HEK293 (cell line): ENCODE results near the gene FRY.
A peak's percentile ranks its signal among the peaks of the same experiment; 100 is the strongest.
"Not testable (repeated sequence)": the region's sequence is repeated elsewhere in the genome, so short reads cannot be mapped to it uniquely, and the experiment has no call there.

Experiments
- CTCF ChIA-PET: fragments of 350-600 bp; formaldehyde crosslinking; extraction: SDS; loops from one replicate; lab custom pipeline; 2021; ENCODE audit warnings: antibody characterized with exemption; lab: Yijun Ruan, JAX
- POLR2A ChIA-PET: fragments of 300-600 bp; formaldehyde crosslinking; extraction: SDS; loops from one replicate; lab custom pipeline; 2020; ENCODE audit warnings: antibody characterized with exemption, inconsistent platforms; lab: Yijun Ruan, JAX
- H3K27ac ChIP-seq: fragments of 200-500 bp; sonication (Bioruptor generic); 2 replicates; pipeline ENCODE4 v1.5.1; 2014; ENCODE audit warnings: low read depth, low read length, control low read depth, inconsistent platforms; ENCODE audit errors: extremely low read depth
- H3K36me3 ChIP-seq, 2 experiments: fragments of 200-500 bp in 1 of 2; sonication (Bioruptor generic) in 1 of 2; 1 replicate in 1 of 2; 2 replicates in 1 of 2; pipeline ENCODE4 v1.5.1; 2014 to 2017; ENCODE audit warnings: inconsistent platforms in 2 of 2, low read length in 2 of 2; ENCODE audit not compliant: control insufficient read depth in 2 of 2, insufficient read depth in 1 of 2
- H3K4me1 ChIP-seq: fragments of 200-500 bp; sonication (Bioruptor generic); 2 replicates; pipeline ENCODE4 v1.5.1; 2014; ENCODE audit warnings: mild to moderate bottlenecking, low read length, inconsistent platforms; ENCODE audit not compliant: control insufficient read depth, insufficient read depth
- H3K4me3 ChIP-seq: 2 replicates; pipeline ENCODE4 v1.5.1; 2011; ENCODE audit warnings: low read depth, mild to moderate bottlenecking, control low read depth, low read length, moderate library complexity
- H3K9me3 ChIP-seq: fragments of 200-500 bp; sonication (Bioruptor generic); 2 replicates; pipeline ENCODE4 v1.5.1; 2014; ENCODE audit warnings: low read depth, low read length, inconsistent platforms; ENCODE audit not compliant: control insufficient read depth, insufficient read depth
- FEZF1 ChIP-seq: fragments of 450-650 bp; formaldehyde crosslinking; IDR thresholded peaks from 2 replicates; pipeline ENCODE4 v1.5.1; 2016; ENCODE audit warnings: missing biosample characterization, missing genetic modification characterization
- OSR2 ChIP-seq: fragments of 450-650 bp; formaldehyde crosslinking; IDR thresholded peaks from 2 replicates; pipeline ENCODE4 v1.5.1; 2016; ENCODE audit warnings: missing biosample characterization, missing genetic modification characterization
- SP7 ChIP-seq: fragments of 450-650 bp; formaldehyde crosslinking; IDR thresholded peaks from 2 replicates; pipeline ENCODE4 v1.5.1; 2016; ENCODE audit warnings: missing biosample characterization, missing genetic modification characterization
- WT1 ChIP-seq: fragments of 450-650 bp; formaldehyde crosslinking; IDR thresholded peaks from 2 replicates; pipeline ENCODE4 v1.5.1; 2016; ENCODE audit warnings: missing biosample characterization, missing genetic modification characterization
- ZBTB20 ChIP-seq: fragments of 450-650 bp; formaldehyde crosslinking; IDR thresholded peaks from 2 replicates; pipeline ENCODE4 v1.5.1; 2016; ENCODE audit warnings: missing biosample characterization, missing genetic modification characterization
- ZBTB48 ChIP-seq: fragments of 450-650 bp; formaldehyde crosslinking; IDR thresholded peaks from 2 replicates; pipeline ENCODE4 v1.5.1; 2016; ENCODE audit warnings: missing biosample characterization, missing genetic modification characterization
- ZFP3 ChIP-seq: fragments of 450-650 bp; formaldehyde crosslinking; IDR thresholded peaks from 2 replicates; pipeline ENCODE4 v1.5.1; 2016; ENCODE audit warnings: low read depth, missing biosample characterization, missing genetic modification characterization
- ZFP69B ChIP-seq: fragments of 450-650 bp; formaldehyde crosslinking; IDR thresholded peaks from 2 replicates; pipeline ENCODE4 v1.5.1; 2016; ENCODE audit warnings: missing biosample characterization, missing genetic modification characterization
- ZNF202 ChIP-seq: fragments of 450-650 bp; formaldehyde crosslinking; IDR thresholded peaks from 2 replicates; pipeline ENCODE4 v1.5.1; 2016; ENCODE audit warnings: missing biosample characterization, missing genetic modification characterization, borderline replicate concordance
- ZNF624 ChIP-seq: fragments of 450-650 bp; formaldehyde crosslinking; IDR thresholded peaks from 2 replicates; pipeline ENCODE4 v1.5.1; 2017; ENCODE audit warnings: missing biosample characterization, missing genetic modification characterization
- ZNF830 ChIP-seq: fragments of 450-650 bp; IDR thresholded peaks from 2 replicates; pipeline ENCODE4 v1.5.0; 2018; ENCODE audit warnings: missing biosample characterization, missing genetic modification characterization, low read depth, mild to moderate bottlenecking, moderate library complexity
- ZXDB ChIP-seq: fragments of 450-650 bp; formaldehyde crosslinking; IDR thresholded peaks from 2 replicates; pipeline ENCODE4 v1.5.1; 2016; ENCODE audit warnings: missing biosample characterization, missing genetic modification characterization
- TF ChIP-seq, protein P1 (sequence below): fragments of 450-650 bp; formaldehyde crosslinking; IDR thresholded peaks from 2 replicates; pipeline ENCODE4 v1.5.1; 2016; ENCODE audit warnings: missing biosample characterization, missing genetic modification characterization, borderline replicate concordance
- TF ChIP-seq, protein P2 (sequence below): fragments of 450-650 bp; formaldehyde crosslinking; IDR thresholded peaks from 2 replicates; pipeline ENCODE4 v1.5.1; 2016; ENCODE audit warnings: missing biosample characterization, missing genetic modification characterization

FRY gene

DNA sequence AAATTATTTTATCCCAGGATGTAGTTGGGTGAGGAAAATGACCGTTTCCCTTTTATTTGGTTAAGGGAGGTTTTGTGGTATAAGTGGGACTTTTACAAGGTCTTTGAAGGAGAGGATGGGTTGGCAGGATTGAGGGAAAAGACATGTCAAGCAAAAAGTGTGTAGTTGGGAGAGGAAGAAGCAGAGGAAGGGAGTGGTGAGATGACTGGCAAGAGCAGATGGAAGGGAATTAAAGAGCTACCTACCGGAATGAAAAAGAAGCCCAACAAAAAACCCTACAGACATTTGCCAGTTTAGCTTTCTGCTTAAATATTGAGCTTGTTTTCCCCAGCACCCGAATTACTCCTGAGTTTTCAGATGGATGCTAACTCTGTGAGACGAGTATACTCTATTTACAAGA is 19.6 kb downstream of the FRY start:
- ChIA-PET CTCF (interaction anchor here (0.7 to 1.3 kb wide), 2 partner anchors 9 to 139 kb away, joined by 3 to 4 read pairs; no protein-coding TSS in a partner anchor), POLR2A (no interaction called here)
- no peak for TF ChIP-seq ZNF830 (tag by site-specific recombination)
- TF ChIP-seq, protein P1, sequence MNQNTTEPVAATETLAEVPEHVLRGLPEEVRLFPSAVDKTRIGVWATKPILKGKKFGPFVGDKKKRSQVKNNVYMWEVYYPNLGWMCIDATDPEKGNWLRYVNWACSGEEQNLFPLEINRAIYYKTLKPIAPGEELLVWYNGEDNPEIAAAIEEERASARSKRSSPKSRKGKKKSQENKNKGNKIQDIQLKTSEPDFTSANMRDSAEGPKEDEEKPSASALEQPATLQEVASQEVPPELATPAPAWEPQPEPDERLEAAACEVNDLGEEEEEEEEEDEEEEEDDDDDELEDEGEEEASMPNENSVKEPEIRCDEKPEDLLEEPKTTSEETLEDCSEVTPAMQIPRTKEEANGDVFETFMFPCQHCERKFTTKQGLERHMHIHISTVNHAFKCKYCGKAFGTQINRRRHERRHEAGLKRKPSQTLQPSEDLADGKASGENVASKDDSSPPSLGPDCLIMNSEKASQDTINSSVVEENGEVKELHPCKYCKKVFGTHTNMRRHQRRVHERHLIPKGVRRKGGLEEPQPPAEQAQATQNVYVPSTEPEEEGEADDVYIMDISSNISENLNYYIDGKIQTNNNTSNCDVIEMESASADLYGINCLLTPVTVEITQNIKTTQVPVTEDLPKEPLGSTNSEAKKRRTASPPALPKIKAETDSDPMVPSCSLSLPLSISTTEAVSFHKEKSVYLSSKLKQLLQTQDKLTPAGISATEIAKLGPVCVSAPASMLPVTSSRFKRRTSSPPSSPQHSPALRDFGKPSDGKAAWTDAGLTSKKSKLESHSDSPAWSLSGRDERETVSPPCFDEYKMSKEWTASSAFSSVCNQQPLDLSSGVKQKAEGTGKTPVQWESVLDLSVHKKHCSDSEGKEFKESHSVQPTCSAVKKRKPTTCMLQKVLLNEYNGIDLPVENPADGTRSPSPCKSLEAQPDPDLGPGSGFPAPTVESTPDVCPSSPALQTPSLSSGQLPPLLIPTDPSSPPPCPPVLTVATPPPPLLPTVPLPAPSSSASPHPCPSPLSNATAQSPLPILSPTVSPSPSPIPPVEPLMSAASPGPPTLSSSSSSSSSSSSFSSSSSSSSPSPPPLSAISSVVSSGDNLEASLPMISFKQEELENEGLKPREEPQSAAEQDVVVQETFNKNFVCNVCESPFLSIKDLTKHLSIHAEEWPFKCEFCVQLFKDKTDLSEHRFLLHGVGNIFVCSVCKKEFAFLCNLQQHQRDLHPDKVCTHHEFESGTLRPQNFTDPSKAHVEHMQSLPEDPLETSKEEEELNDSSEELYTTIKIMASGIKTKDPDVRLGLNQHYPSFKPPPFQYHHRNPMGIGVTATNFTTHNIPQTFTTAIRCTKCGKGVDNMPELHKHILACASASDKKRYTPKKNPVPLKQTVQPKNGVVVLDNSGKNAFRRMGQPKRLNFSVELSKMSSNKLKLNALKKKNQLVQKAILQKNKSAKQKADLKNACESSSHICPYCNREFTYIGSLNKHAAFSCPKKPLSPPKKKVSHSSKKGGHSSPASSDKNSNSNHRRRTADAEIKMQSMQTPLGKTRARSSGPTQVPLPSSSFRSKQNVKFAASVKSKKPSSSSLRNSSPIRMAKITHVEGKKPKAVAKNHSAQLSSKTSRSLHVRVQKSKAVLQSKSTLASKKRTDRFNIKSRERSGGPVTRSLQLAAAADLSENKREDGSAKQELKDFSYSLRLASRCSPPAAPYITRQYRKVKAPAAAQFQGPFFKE (tag by site-specific recombination), result no peak
- TF ChIP-seq ZNF624 (tag by site-specific recombination), result no peak
- TF ChIP-seq, protein P2, sequence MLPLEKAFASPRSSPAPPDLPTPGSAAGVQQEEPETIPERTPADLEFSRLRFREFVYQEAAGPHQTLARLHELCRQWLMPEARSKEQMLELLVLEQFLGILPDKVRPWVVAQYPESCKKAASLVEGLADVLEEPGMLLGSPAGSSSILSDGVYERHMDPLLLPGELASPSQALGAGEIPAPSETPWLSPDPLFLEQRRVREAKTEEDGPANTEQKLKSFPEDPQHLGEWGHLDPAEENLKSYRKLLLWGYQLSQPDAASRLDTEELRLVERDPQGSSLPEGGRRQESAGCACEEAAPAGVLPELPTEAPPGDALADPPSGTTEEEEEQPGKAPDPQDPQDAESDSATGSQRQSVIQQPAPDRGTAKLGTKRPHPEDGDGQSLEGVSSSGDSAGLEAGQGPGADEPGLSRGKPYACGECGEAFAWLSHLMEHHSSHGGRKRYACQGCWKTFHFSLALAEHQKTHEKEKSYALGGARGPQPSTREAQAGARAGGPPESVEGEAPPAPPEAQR (tag by site-specific recombination), result no peak
- no peak for TF ChIP-seq ZXDB
- no peak for TF ChIP-seq ZFP69B (tag by site-specific recombination)
- TF ChIP-seq ZNF202 (tag by site-specific recombination), result no peak
- H3K9me3 ChIP-seq, result no peaks in the 10 kb centered on the region
- no peaks in the 10 kb centered on the region for H3K36me3 ChIP-seq
- peaks cover 7% of the 10 kb centered on the region; the same call in 1 of the 2 replicates for H3K4me1 ChIP-seq
- no peak overlapping the region for H3K27ac ChIP-seq
- H3K4me3 ChIP-seq, result no peak overlapping the region

DNA sequence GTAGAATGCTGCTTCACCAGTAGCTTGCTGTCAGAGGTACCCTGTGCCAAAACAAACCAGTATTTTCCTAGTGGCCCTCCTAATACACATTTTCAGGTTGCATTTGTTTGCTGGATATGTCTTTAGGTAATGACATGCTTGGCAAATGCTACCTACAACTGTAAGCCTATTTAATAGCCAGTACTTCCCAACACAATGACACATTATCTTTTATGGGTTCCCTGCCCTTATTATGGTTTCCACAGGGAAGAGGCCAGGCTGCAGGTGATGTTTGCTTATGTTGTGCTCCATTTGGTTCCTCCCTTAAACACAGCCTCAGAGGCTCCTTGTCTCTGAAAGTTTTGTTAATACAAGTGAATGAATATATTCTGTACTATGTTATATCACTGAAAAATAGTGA is 24.7 kb downstream of the FRY start:
- no peak overlapping the region for H3K27ac ChIP-seq
- no peaks in the 10 kb centered on the region for H3K36me3 ChIP-seq
- CTCF ChIA-PET, result no interaction called here
- TF ChIP-seq SP7 (tag by site-specific recombination) (peak; percentile 49; the same call in 1 of the 2 replicates), ZFP3 (tag by site-specific recombination) (no peak), OSR2 (tag by site-specific recombination) (peak; percentile 34; the same call in 1 of the 2 replicates), WT1 (tag by site-specific recombination) (peak; percentile 50; the same call in 1 of the 2 replicates), ZBTB20 (no peak), FEZF1 (tag by site-specific recombination) (0 out of 2 replicates have a peak, but pooled peaks have one; percentile 8), ZBTB48 (tag by site-specific recombination) (no peak)
- no peak overlapping the region for H3K4me3 ChIP-seq
- H3K9me3 ChIP-seq, result no peaks in the 10 kb centered on the region
- POLR2A ChIA-PET, result no interaction called here
- no peaks in the 10 kb centered on the region for H3K4me1 ChIP-seq

DNA sequence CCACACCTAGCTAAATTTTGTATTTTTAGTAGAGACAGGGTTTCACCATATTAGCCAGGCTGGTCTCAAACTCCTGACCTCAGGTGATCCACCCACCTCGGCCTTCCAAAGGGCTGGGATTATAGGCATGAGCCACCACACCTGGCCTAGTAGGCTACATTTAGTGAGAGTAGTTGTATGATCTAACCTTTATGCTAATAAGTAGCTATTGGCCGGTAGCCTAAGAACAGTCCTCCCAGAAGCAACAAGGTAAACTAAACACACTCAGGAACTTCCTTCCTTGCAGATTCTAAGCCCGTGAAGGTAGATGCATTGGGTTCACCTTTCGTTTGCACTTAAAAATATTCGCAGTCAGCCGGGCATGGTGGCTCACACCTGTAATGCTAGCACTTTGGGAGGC is 25.8 kb downstream of the FRY start:
- H3K4me1 ChIP-seq, POLR2A ChIA-PET, H3K9me3 ChIP-seq, H3K36me3 ChIP-seq, H3K27ac ChIP-seq, CTCF ChIA-PET, H3K4me3 ChIP-seq: not testable (repeated sequence)
